ENCODE results near the gene ACOXL. TPM values are rescaled to one million over a fixed set of nuclear protein-coding genes. Genes with fewer than 3 reads are reported as not detected.

Gene ACOXL
- total and polyA plus RNA-seq, 9 of the 15 experiments (the other 6 are each of a cell fraction or from before 2014, with no cell fraction given) = 0.31 to 0.56 TPM; not detected in 7

- Histone ChIP-seq H3K4me3 (no peak overlapping the region), H3K4me2 (ENCODE audit: insufficient read depth, low read length) (peak overlapping the region; percentile 32; the same call in 1 of the 2 replicates), H3K9me3 (replicated peaks; ENCODE audit: control insufficient read depth, insufficient read depth, low read depth, low read length) (no peaks in the 10 kb centered on the region), H3K79me2 (ENCODE audit: control insufficient read depth, insufficient read depth, low read length) (no peaks in the 10 kb centered on the region), H3K27ac (ENCODE audit: extremely low read depth, low read depth, low read length) (no peak overlapping the region), H4K20me1 (replicated peaks; ENCODE audit: control insufficient read depth, insufficient read depth, low read length) (no peaks in the 10 kb centered on the region), H3K9ac (ENCODE audit: insufficient read depth in 1 of 2, low read depth in 2 of 2, low read length in 2 of 2) (no peak overlapping the region; a peak in 1 of 4 replicates), H3K4me1 (replicated peaks in 1 of 2; ENCODE audit: control insufficient read depth in 2 of 2, insufficient read depth in 2 of 2, low read length in 2 of 2) (peaks cover 0 to 26% of the 10 kb centered on the region in 2 experiments; a peak in 4 of 5 replicates), H3K9me1 (ENCODE audit: control insufficient read depth, insufficient read depth, low read length) (no peaks in the 10 kb centered on the region), H3K36me3 (ENCODE audit: control insufficient read depth, insufficient read depth, low read length) (no peaks in the 10 kb centered on the region), H2AFZ (ENCODE audit: low read depth, low read length) (peak overlapping the region; percentile 19; the same call in 1 of the 2 replicates), H3K27me3 (ENCODE audit: control insufficient read depth in 2 of 2, insufficient read depth in 2 of 2, low read length in 2 of 2) (peaks cover 9 to 16% of the 10 kb centered on the region in 2 experiments)
- no TSS peak for BruUV-seq (replicated peaks)
- TF ChIP-seq, protein P1, sequence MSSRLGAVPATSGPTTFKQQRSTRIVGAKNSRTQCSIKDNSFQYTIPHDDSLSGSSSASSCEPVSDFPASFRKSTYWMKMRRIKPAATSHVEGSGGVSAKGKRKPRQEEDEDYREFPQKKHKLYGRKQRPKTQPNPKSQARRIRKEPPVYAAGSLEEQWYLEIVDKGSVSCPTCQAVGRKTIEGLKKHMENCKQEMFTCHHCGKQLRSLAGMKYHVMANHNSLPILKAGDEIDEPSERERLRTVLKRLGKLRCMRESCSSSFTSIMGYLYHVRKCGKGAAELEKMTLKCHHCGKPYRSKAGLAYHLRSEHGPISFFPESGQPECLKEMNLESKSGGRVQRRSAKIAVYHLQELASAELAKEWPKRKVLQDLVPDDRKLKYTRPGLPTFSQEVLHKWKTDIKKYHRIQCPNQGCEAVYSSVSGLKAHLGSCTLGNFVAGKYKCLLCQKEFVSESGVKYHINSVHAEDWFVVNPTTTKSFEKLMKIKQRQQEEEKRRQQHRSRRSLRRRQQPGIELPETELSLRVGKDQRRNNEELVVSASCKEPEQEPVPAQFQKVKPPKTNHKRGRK (tag; IDR thresholded peaks at IDR 0.05) = 0 out of 2 replicates have a peak, but pooled peaks have one; percentile 17
- no peak for TF ChIP-seq ZNF121 (CRISPR knock-in tag; conservative IDR thresholded peaks at IDR 0.05)
- ChIA-PET POLR2A (interaction anchor here (0.8 to 1.1 kb wide), 2 partner anchors 10 kb away, joined by 4 to 5 read pairs; no protein-coding TSS in a partner anchor), CTCF (ENCODE audit: low intra/inter-chr PET ratio) (no interaction called here)
- DNase-seq (ENCODE audit: extremely low read depth in 1 of 4, low spot score in 3 of 4) (no peak), ATAC-seq (no peak), FAIRE-seq (no peak)
- WGBS (ENCODE audit: insufficient coverage, low coverage, missing lambda C conversion rate) = 9% methylated on average over 8 of the region's 8 CpGs
- in situ Hi-C loops (cut with MboI) = no loop called here
- intact Hi-C loops (cut with micrococcal nuclease) = no loop called here
Measured at GRCh38 chr2:110747522-110748488, 15.4 kb downstream of the ACOXL start.

Measured in K562 (cell line).